Measurements from ENCODE around the gene GPATCH2.
"Not testable (repeated sequence)": the region's sequence is repeated elsewhere in the genome, so short reads cannot be mapped to it uniquely, and the experiment has no call there.

The GPATCH2 gene

GRCh38 chr1:217403026-217403720, 227.7 kb downstream of the GPATCH2 start:
- TF ChIP-seq, protein P1, sequence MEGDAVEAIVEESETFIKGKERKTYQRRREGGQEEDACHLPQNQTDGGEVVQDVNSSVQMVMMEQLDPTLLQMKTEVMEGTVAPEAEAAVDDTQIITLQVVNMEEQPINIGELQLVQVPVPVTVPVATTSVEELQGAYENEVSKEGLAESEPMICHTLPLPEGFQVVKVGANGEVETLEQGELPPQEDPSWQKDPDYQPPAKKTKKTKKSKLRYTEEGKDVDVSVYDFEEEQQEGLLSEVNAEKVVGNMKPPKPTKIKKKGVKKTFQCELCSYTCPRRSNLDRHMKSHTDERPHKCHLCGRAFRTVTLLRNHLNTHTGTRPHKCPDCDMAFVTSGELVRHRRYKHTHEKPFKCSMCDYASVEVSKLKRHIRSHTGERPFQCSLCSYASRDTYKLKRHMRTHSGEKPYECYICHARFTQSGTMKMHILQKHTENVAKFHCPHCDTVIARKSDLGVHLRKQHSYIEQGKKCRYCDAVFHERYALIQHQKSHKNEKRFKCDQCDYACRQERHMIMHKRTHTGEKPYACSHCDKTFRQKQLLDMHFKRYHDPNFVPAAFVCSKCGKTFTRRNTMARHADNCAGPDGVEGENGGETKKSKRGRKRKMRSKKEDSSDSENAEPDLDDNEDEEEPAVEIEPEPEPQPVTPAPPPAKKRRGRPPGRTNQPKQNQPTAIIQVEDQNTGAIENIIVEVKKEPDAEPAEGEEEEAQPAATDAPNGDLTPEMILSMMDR (IDR thresholded peaks at IDR 0.05): no peak
- no peak for TF ChIP-seq ZFX (IDR thresholded peaks at IDR 0.05; ENCODE audit: borderline replicate concordance)
- no peak overlapping the region for H3K27ac ChIP-seq

- H3K27ac ChIP-seq: no peak overlapping the region
Measured at GRCh38 chr1:217402301-217402700, 228.6 kb downstream of the GPATCH2 start.

DNA sequence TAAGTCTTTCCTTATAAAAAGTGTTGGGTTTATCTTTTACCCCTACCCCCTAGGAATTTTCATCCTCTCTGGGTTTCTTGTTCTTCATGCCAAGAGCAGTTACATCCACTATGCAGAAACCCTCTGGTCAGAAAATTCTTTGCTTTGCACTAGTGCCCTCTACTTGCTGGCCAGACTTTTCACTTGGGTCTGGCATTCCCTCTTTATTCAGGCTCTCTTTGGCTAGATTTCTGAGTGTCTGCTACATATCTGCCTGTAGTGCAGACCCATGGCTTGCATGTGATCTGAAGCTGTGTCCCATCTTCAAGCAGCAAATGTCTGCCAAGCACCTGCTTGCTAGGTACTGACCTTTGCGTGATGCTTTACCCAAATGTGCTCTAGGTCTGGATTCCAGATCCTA, 237.0 kb downstream of the GPATCH2 start:
- H3K27ac ChIP-seq: no peak overlapping the region
- no peak for TF ChIP-seq ZFX (IDR thresholded peaks at IDR 0.05; ENCODE audit: borderline replicate concordance)
- TF ChIP-seq, protein P1 (IDR thresholded peaks at IDR 0.05): peak; percentile 56

More at GRCh38 chr1:217402301-217402700, 228.6 kb downstream of the GPATCH2 start:
- TF ChIP-seq ZFX (IDR thresholded peaks at IDR 0.05; ENCODE audit: borderline replicate concordance): no peak
- TF ChIP-seq, protein P1 (IDR thresholded peaks at IDR 0.05): no peak

- TF ChIP-seq, protein P1 (IDR thresholded peaks at IDR 0.05): no peak
- TF ChIP-seq ZFX (IDR thresholded peaks at IDR 0.05; ENCODE audit: borderline replicate concordance): no peak
- no peak overlapping the region for H3K27ac ChIP-seq
Measured at GRCh38 chr1:217392441-217392840, 238.4 kb downstream of the GPATCH2 start.

DNA sequence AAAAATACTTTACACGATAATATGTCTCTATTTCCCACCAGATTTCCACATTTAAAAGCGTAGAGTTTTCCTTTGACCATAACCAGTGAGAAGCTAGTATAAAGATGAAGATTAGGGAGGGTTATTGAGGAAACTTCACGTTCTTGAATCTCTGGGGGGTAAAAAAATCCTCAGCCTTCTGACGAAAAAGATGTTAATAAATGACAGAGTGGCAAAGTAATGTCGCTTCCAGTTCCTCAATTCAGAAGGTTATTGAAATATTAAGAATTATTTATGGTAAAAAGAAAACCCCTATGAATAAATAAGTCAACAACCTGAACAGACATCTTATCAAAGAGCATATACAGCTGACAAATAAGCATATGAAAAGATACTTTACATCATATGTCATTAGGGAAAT, 241.0 kb downstream of the GPATCH2 start:
- TF ChIP-seq ZFX (IDR thresholded peaks at IDR 0.05; ENCODE audit: borderline replicate concordance): no peak
- TF ChIP-seq, protein P1 (IDR thresholded peaks at IDR 0.05): no peak
- H3K27ac ChIP-seq: no peak overlapping the region

GRCh38 chr1:217388522-217389065, 242.3 kb downstream of the GPATCH2 start:
- no peak for TF ChIP-seq ZFX (IDR thresholded peaks at IDR 0.05; ENCODE audit: borderline replicate concordance)
- TF ChIP-seq, protein P1 (IDR thresholded peaks at IDR 0.05): no peak
- H3K27ac ChIP-seq: no peak overlapping the region

- H3K27ac ChIP-seq: not testable (repeated sequence)
Measured at GRCh38 chr1:217381773-217382172, 249.1 kb downstream of the GPATCH2 start.

DNA sequence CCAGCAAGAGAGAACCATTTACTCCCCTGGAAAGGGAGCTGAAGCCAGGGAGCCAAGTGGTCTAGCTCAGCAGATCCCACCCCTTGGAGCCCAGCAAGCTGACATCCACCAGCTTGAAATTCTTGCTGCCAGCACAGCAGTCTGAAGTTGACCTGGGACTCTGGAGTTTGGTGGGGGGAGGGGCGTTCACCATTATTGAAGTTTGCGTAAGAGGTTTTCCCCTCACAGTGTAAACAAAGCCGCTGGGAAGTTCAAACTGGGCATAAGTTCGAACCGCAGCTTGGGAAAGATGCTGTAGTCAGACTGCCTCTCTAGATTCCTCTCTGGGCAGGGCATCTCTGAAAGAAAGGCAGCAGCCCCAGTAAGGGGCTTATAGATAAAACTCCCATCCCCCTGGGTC, 251.1 kb downstream of the GPATCH2 start:
- not testable (repeated sequence) for H3K27ac ChIP-seq

All from 22Rv1 (cell line).